ENCODE data around the gene CCDC12. TPM values are rescaled to one million over a fixed set of nuclear protein-coding genes. Genes with fewer than 3 reads are reported as not detected.

Gene CCDC12
- total and polyA plus RNA-seq, 9 of the 15 experiments (the other 6 are each of a cell fraction or from before 2014, with no cell fraction given): 8.9 to 201 (median 86.9) TPM

- TF ChIP-seq ZNF518B (CRISPR knock-in tag; IDR thresholded peaks at IDR 0.05): no peak
- peak; percentile 44; the same call in 1 of the 2 replicates for TF ChIP-seq NKRF (IDR thresholded peaks at IDR 0.05; ENCODE audit: borderline replicate concordance)
- no peak for TF ChIP-seq MEF2A (IDR thresholded peaks at IDR 0.05; ENCODE audit: control insufficient read depth, low read depth, low read length)
- no peak for TF ChIP-seq ZBTB5 (IDR thresholded peaks at IDR 0.05)
- 0 out of 4 replicates have a peak, but pooled peaks of 1 of the 2 experiments have one; percentile 4 for TF ChIP-seq FOXA3 (CRISPR knock-in tag; conservative IDR thresholded peaks at IDR 0.05 in 1 of 2, IDR thresholded peaks at IDR 0.05 in 1 of 2)
- peak; percentile 41 to 79; a peak in 1 of 4 replicates for TF ChIP-seq SIN3A (IDR thresholded peaks at IDR 0.05; ENCODE audit: borderline replicate concordance in 2 of 2, control insufficient read depth in 1 of 2, low read depth in 2 of 2, low read length in 2 of 2)
- TF ChIP-seq HDAC1 (IDR thresholded peaks at IDR 0.05): peak in 1 of 2 experiments; percentile 66; a peak in 2 of 4 replicates
- 0 out of 2 replicates have a peak, but pooled peaks have one; percentile 71 for TF ChIP-seq ZNF584 (CRISPR knock-in tag; IDR thresholded peaks at IDR 0.05; ENCODE audit: low read depth)
- TF ChIP-seq ZNF778 (CRISPR knock-in tag; IDR thresholded peaks at IDR 0.05): no peak
- TF ChIP-seq ZSCAN29 (IDR thresholded peaks at IDR 0.05): no peak
- TF ChIP-seq HSF4 (CRISPR knock-in tag; IDR thresholded peaks at IDR 0.05; ENCODE audit: borderline replicate concordance): no peak
- TF ChIP-seq PCBP2 (IDR thresholded peaks at IDR 0.05; ENCODE audit: low read depth, low read length, poor library complexity, severe bottlenecking): no peak
- TF ChIP-seq EP300 (IDR thresholded peaks at IDR 0.05; ENCODE audit: low read length): peak; percentile 77
- TF ChIP-seq RB1 (IDR thresholded peaks at IDR 0.05; ENCODE audit: low read depth): no peak; the same call in 1 of the 2 replicates
- TF ChIP-seq BCLAF1 (IDR thresholded peaks at IDR 0.05; ENCODE audit: borderline replicate concordance in 1 of 2, control insufficient read depth in 1 of 2, low read depth in 2 of 2, low read length in 1 of 2): 0 out of 4 replicates have a peak, but pooled peaks of 1 of the 2 experiments have one; percentile 33
- TF ChIP-seq MYNN (IDR thresholded peaks at IDR 0.05): peak; percentile 89; the same call in 1 of the 2 replicates
- no peak for TF ChIP-seq MYNN (CRISPR knock-in tag; IDR thresholded peaks at IDR 0.05)
Observed at GRCh38 chr3:46987319-46987742, 10.8 kb upstream of the CCDC12 start (continued).
